ENCODE results near the gene CD274. TPM values are rescaled to one million over a fixed set of nuclear protein-coding genes. Genes with fewer than 3 reads are reported as not detected.

Gene CD274
- total and polyA plus RNA-seq, 2 donors from 2014 or later, result 2.0 to 5.0 TPM

GRCh38 chr9:5516453-5517220, 66.3 kb downstream of the CD274 start:
- Histone ChIP-seq H3K9me3 (ENCODE audit: control insufficient read depth in 2 of 3, insufficient read depth in 1 of 3, low read length in 3 of 3) (no peaks in the 10 kb centered on the region), H3K4me3 (ENCODE audit: low read length in 3 of 3) (no peak overlapping the region), H3K9ac (ENCODE audit: low read length in 3 of 3) (no peak overlapping the region), H3K27ac (ENCODE audit: low read depth in 2 of 2, low read length in 2 of 2) (no peak overlapping the region), H3K27me3 (ENCODE audit: control insufficient read depth, insufficient read depth, low read length) (no peaks in the 10 kb centered on the region), H3K36me3 (ENCODE audit: control insufficient read depth in 2 of 3, insufficient read depth in 3 of 3, low read length in 3 of 3) (no peaks in the 10 kb centered on the region), H3K4me1 (ENCODE audit: control insufficient read depth in 2 of 3, insufficient read depth in 2 of 3, low read depth in 1 of 3, low read length in 3 of 3) (no peaks in the 10 kb centered on the region)
- FAIRE-seq (no peak), DNase-seq (peak in 1 of 5 donors; percentile 61)
- TF ChIP-seq CTCF (IDR thresholded peaks at IDR 0.05; ENCODE audit: borderline replicate concordance, extremely low read depth, insufficient read depth), result no peak
- intact Hi-C loops (cut with DNase I), result no loop called here

- H3K4me3 ChIP-seq (ENCODE audit: low read length in 3 of 3), result no peak overlapping the region
- H3K9me3 ChIP-seq (ENCODE audit: control insufficient read depth in 2 of 3, insufficient read depth in 1 of 3, low read length in 3 of 3), result no peaks in the 10 kb centered on the region
- FAIRE-seq (no peak), DNase-seq (no peak)
- no peak for TF ChIP-seq CTCF (IDR thresholded peaks at IDR 0.05; ENCODE audit: borderline replicate concordance, extremely low read depth, insufficient read depth)
- no peaks in the 10 kb centered on the region for H3K36me3 ChIP-seq (ENCODE audit: control insufficient read depth in 2 of 3, insufficient read depth in 3 of 3, low read length in 3 of 3)
- H3K9ac ChIP-seq (ENCODE audit: low read length in 3 of 3), result no peak overlapping the region
- no peaks in the 10 kb centered on the region for H3K4me1 ChIP-seq (ENCODE audit: control insufficient read depth in 2 of 3, insufficient read depth in 2 of 3, low read depth in 1 of 3, low read length in 3 of 3)
- no peaks in the 10 kb centered on the region for H3K27me3 ChIP-seq (ENCODE audit: control insufficient read depth, insufficient read depth, low read length)
- intact Hi-C loops (cut with DNase I), result no loop called here
- H3K27ac ChIP-seq (ENCODE audit: low read depth in 2 of 2, low read length in 2 of 2), result no peak overlapping the region
Measured at GRCh38 chr9:5518171-5518936, 68.0 kb downstream of the CD274 start.

- no peak for DNase-seq
- no peak overlapping the region for H3K27ac ChIP-seq (ENCODE audit: low read depth in 2 of 2, low read length in 2 of 2)
- intact Hi-C loops (cut with DNase I), result no loop called here
- TF ChIP-seq CTCF (IDR thresholded peaks at IDR 0.05; ENCODE audit: borderline replicate concordance, extremely low read depth, insufficient read depth), result no peak
- H3K36me3 ChIP-seq (ENCODE audit: control insufficient read depth in 2 of 3, insufficient read depth in 3 of 3, low read length in 3 of 3), result no peaks in the 10 kb centered on the region
- no peak overlapping the region for H3K4me3 ChIP-seq (ENCODE audit: low read length in 3 of 3)
- H3K27me3 ChIP-seq (ENCODE audit: control insufficient read depth, insufficient read depth, low read length), result no peaks in the 10 kb centered on the region
- H3K9me3 ChIP-seq (ENCODE audit: control insufficient read depth in 2 of 3, insufficient read depth in 1 of 3, low read length in 3 of 3), result no peaks in the 10 kb centered on the region
- H3K9ac ChIP-seq (ENCODE audit: low read length in 3 of 3), result no peak overlapping the region
- FAIRE-seq, result no peak
- H3K4me1 ChIP-seq (ENCODE audit: control insufficient read depth in 2 of 3, insufficient read depth in 2 of 3, low read depth in 1 of 3, low read length in 3 of 3), result no peaks in the 10 kb centered on the region
Measured at GRCh38 chr9:5518937-5519319, 68.6 kb downstream of the CD274 start.

Other genes starting within 250 kb of the CD274 start
- gene INSL4, start 219.1 kb upstream of the CD274 start, total RNA-seq, result not detected
- not detected for gene INSL4, start 219.1 kb upstream of the CD274 start, polyA plus RNA-seq (ENCODE audit: insufficient read depth, low read depth, low replicate concordance)
- 1.1 TPM for gene RLN2, start 145.8 kb upstream of the CD274 start, total RNA-seq
- 3.5 TPM for gene RLN2, start 145.8 kb upstream of the CD274 start, polyA plus RNA-seq (ENCODE audit: insufficient read depth, low read depth, low replicate concordance)
- 0.57 TPM for gene RLN1, start 110.7 kb upstream of the CD274 start, total RNA-seq
- 0.82 TPM for gene RLN1, start 110.7 kb upstream of the CD274 start, polyA plus RNA-seq (ENCODE audit: insufficient read depth, low read depth, low replicate concordance)
- gene PLGRKT, start 12.6 kb upstream of the CD274 start, total RNA-seq, result 35.2 TPM
- gene PLGRKT, start 12.6 kb upstream of the CD274 start, polyA plus RNA-seq (ENCODE audit: insufficient read depth, low read depth, low replicate concordance), result 50.9 TPM
- 2.4 TPM for gene PDCD1LG2, start 60.0 kb downstream of the CD274 start, total RNA-seq
- gene PDCD1LG2, start 60.0 kb downstream of the CD274 start, polyA plus RNA-seq (ENCODE audit: insufficient read depth, low read depth, low replicate concordance), result 1.5 TPM
- 21.1 TPM for gene RIC1, start 178.6 kb downstream of the CD274 start, total RNA-seq
- 2.9 TPM for gene RIC1, start 178.6 kb downstream of the CD274 start, polyA plus RNA-seq (ENCODE audit: insufficient read depth, low read depth, low replicate concordance)